HT1080 (cell line): ENCODE data around the gene SBK2. TPM values are rescaled to one million over a fixed set of nuclear protein-coding genes. Genes with fewer than 3 reads are reported as not detected.
A peak's percentile ranks its signal among the peaks of the same experiment; 100 is the strongest.

ENCODE experiments used
- DNase-seq: peaks from one replicate; pipeline ENCODE4 v3.0.0-alpha.2; 2015; ENCODE audit warnings: low read depth
- total RNA-seq: library from RNA; depleted of rRNA; stranded (reverse); fragments of >200 nt; shearing (Covaris generic); gene quantifications from 2 replicates; pipeline ENCODE4 v1.2.3, GENCODE V29; 2014

SBK2 gene
- total RNA-seq, 1 experiment from 2014 or later, result not detected

- DNase-seq, result no peak
These were observed 17.8 kb upstream of the SBK2 start for GRCh38 chr19:55554741-55555152.

- DNase-seq, result no peak
These were observed 17.4 kb upstream of the SBK2 start for GRCh38 chr19:55554302-55554701.

GRCh38 chr19:55553217-55554182 lies 16.6 kb upstream of the SBK2 start:
- DNase-seq, result no peak

GRCh38 chr19:55552620-55553019 lies 15.7 kb upstream of the SBK2 start:
- peak; percentile 36 for DNase-seq

- no peak for DNase-seq
These were observed 15.3 kb upstream of the SBK2 start for GRCh38 chr19:55552206-55552605.

GRCh38 chr19:55550321-55550650 lies 13.4 kb upstream of the SBK2 start:
- no peak for DNase-seq

GRCh38 chr19:55549500-55550320 lies 12.8 kb upstream of the SBK2 start:
- DNase-seq, result peak; percentile 84

- peak; percentile 78 for DNase-seq
These were observed 10.1 kb upstream of the SBK2 start for GRCh38 chr19:55546822-55547614.

- DNase-seq, result no peak
These were observed 9.1 kb upstream of the SBK2 start for GRCh38 chr19:55546011-55546410.

- DNase-seq, result no peak
These were observed 8.5 kb upstream of the SBK2 start, which contains the start of gene SBK3 for GRCh38 chr19:55545443-55545842. SBK3 (minus strand) TSS chr19:55545543; CDS start chr19:55545543, 0 bp downstream.

- no peak for DNase-seq
These were observed 8.0 kb upstream of the SBK2 start for GRCh38 chr19:55544776-55545439.

- DNase-seq, result no peak
These were observed 7.1 kb upstream of the SBK2 start for GRCh38 chr19:55544014-55544413.

- DNase-seq, result no peak
These were observed 6.6 kb upstream of the SBK2 start for GRCh38 chr19:55543567-55543966.

GRCh38 chr19:55542292-55542855 lies 5.4 kb upstream of the SBK2 start:
- no peak for DNase-seq

- DNase-seq, result no peak
These were observed 4.2 kb upstream of the SBK2 start for GRCh38 chr19:55541091-55541490.

GRCh38 chr19:55540619-55541018 lies 3.7 kb upstream of the SBK2 start:
- DNase-seq, result no peak

- DNase-seq, result no peak
These were observed 2.4 kb upstream of the SBK2 start for GRCh38 chr19:55539090-55539984.

GRCh38 chr19:55538132-55538531 lies 1.2 kb upstream of the SBK2 start:
- no peak for DNase-seq

GRCh38 chr19:55537741-55538111 lies 793 bp upstream of the SBK2 start:
- DNase-seq, result no peak

GRCh38 chr19:55536366-55536765 lies 567 bp downstream of the SBK2 start:
- DNase-seq, result no peak
